Activated CD4-positive, alpha-beta memory T cell treated with anti-CD3 and anti-CD28 coated beads, Interleukin-2, amount 10 ng/mL, durations not matched to agents 7 days and 5 days (primary cell): ENCODE measurements around the gene EPGN. TPM values are rescaled to one million over a fixed set of nuclear protein-coding genes. Genes with fewer than 3 reads are reported as not detected.

Source experiments
- CTCF ChIA-PET: fragments of 350-600 bp; sonication (Branson Sonifier 250); formaldehyde crosslinking; loops from one replicate; lab custom pipeline; 2021; ENCODE audit warnings: antibody characterized with exemption, inconsistent platforms; lab: Charles Lee
- POLR2A ChIA-PET: fragments of 350-600 bp; sonication (Branson Sonifier 250); formaldehyde crosslinking; loops from one replicate; lab custom pipeline; 2021; ENCODE audit warnings: antibody characterized with exemption; lab: Charles Lee
- DNase-seq: peaks from one replicate; pipeline ENCODE4 v3.0.0-alpha.2; 2020
- H3K27ac Mint-ChIP-seq: one replicate; pipeline ENCODE4 v1.8.0; 2021; ENCODE audit warnings: mild to moderate bottlenecking, mixed read lengths
- H3K27me3 Mint-ChIP-seq: one replicate; pipeline ENCODE4 v1.8.0; 2021; ENCODE audit warnings: mixed read lengths
- H3K36me3 Mint-ChIP-seq: one replicate; pipeline ENCODE4 v1.8.0; 2021; ENCODE audit warnings: low read depth, mixed read lengths
- H3K4me1 Mint-ChIP-seq: one replicate; pipeline ENCODE4 v1.8.0; 2021; ENCODE audit warnings: mixed read lengths
- H3K4me3 Mint-ChIP-seq: one replicate; pipeline ENCODE4 v1.8.0; 2021; ENCODE audit warnings: mild to moderate bottlenecking, mixed read lengths
- H3K9me3 Mint-ChIP-seq: one replicate; pipeline ENCODE4 v1.8.0; 2021; ENCODE audit warnings: mixed read lengths
- total RNA-seq, 2 experiments: library from RNA; stranded (reverse); gene quantifications; one replicate each; pipeline ENCODE4 v1.2.3, GENCODE V29; 2021

The EPGN gene
- total RNA-seq = under 1 TPM; 0.43 to 0.98 TPM

- CTCF ChIA-PET = interaction anchor here (1.7 to 6.2 kb wide), 2 partner anchors 78 to 119 kb away, joined by 8 to 44 read pairs; no protein-coding TSS in a partner anchor
- H3K4me1 Mint-ChIP-seq = peaks cover 8% of the 10 kb centered on the region
- no peak for DNase-seq
- peak within 1 kb of the TSS; percentile 6 for H3K4me3 Mint-ChIP-seq
- H3K9me3 Mint-ChIP-seq = no peaks in the 10 kb centered on the region
- no peak within 1 kb of the TSS for H3K27ac Mint-ChIP-seq
- no peaks in the 10 kb centered on the region for H3K27me3 Mint-ChIP-seq
- H3K36me3 Mint-ChIP-seq = no peaks in the 10 kb centered on the region
- POLR2A ChIA-PET = no interaction called here
Observed at GRCh38 chr4:74308215-74308614, at the start of gene EPGN. TSS of gene EPGN (plus strand) at chr4:74308470. CDS start at chr4:74308534, 64 bp downstream.

GRCh38 chr4:74258963-74259362 lies 49.3 kb upstream of the EPGN start:
- Mint-ChIP-seq H3K27ac (no peak overlapping the region), H3K36me3 (no peaks in the 10 kb centered on the region), H3K9me3 (no peaks in the 10 kb centered on the region), H3K4me1 (no peaks in the 10 kb centered on the region), H3K27me3 (no peaks in the 10 kb centered on the region), H3K4me3 (no peak overlapping the region)
- ChIA-PET POLR2A (no interaction called here), CTCF (no interaction called here)
- DNase-seq = no peak

- POLR2A ChIA-PET = no interaction called here
- no peak overlapping the region for H3K4me3 Mint-ChIP-seq
- H3K36me3 Mint-ChIP-seq = no peaks in the 10 kb centered on the region
- no peaks in the 10 kb centered on the region for H3K27me3 Mint-ChIP-seq
- CTCF ChIA-PET = no interaction called here
- H3K27ac Mint-ChIP-seq = no peak overlapping the region
- H3K4me1 Mint-ChIP-seq = no peaks in the 10 kb centered on the region
- no peaks in the 10 kb centered on the region for H3K9me3 Mint-ChIP-seq
- DNase-seq = no peak
Observed at GRCh38 chr4:74260036-74260435, 48.2 kb upstream of the EPGN start.

- Mint-ChIP-seq H3K4me3 (no peak overlapping the region), H3K27me3 (no peaks in the 10 kb centered on the region), H3K27ac (no peak overlapping the region), H3K4me1 (peaks cover 2% of the 10 kb centered on the region), H3K9me3 (no peaks in the 10 kb centered on the region), H3K36me3 (no peaks in the 10 kb centered on the region)
- POLR2A ChIA-PET = no interaction called here
- CTCF ChIA-PET = no interaction called here
- no peak for DNase-seq
Observed at GRCh38 chr4:74262522-74262921, 45.7 kb upstream of the EPGN start.

GRCh38 chr4:74263551-74263950 lies 44.7 kb upstream of the EPGN start:
- CTCF ChIA-PET = no interaction called here
- H3K9me3 Mint-ChIP-seq = no peaks in the 10 kb centered on the region
- no peak for DNase-seq
- no peak overlapping the region for H3K4me3 Mint-ChIP-seq
- no peak overlapping the region for H3K27ac Mint-ChIP-seq
- POLR2A ChIA-PET = no interaction called here
- no peaks in the 10 kb centered on the region for H3K27me3 Mint-ChIP-seq
- peaks cover 12% of the 10 kb centered on the region for H3K4me1 Mint-ChIP-seq
- no peaks in the 10 kb centered on the region for H3K36me3 Mint-ChIP-seq

GRCh38 chr4:74266081-74266480 lies 42.2 kb upstream of the EPGN start:
- Mint-ChIP-seq H3K4me1 (peaks cover 13% of the 10 kb centered on the region), H3K27ac (no peak overlapping the region), H3K9me3 (no peaks in the 10 kb centered on the region), H3K27me3 (no peaks in the 10 kb centered on the region), H3K4me3 (no peak overlapping the region), H3K36me3 (no peaks in the 10 kb centered on the region)
- CTCF ChIA-PET = no interaction called here
- no peak for DNase-seq
- POLR2A ChIA-PET = no interaction called here

- no peaks in the 10 kb centered on the region for H3K36me3 Mint-ChIP-seq
- POLR2A ChIA-PET = no interaction called here
- H3K4me3 Mint-ChIP-seq = no peak overlapping the region
- DNase-seq = no peak
- CTCF ChIA-PET = no interaction called here
- H3K9me3 Mint-ChIP-seq = no peaks in the 10 kb centered on the region
- peaks cover 13% of the 10 kb centered on the region for H3K4me1 Mint-ChIP-seq
- H3K27me3 Mint-ChIP-seq = no peaks in the 10 kb centered on the region
- H3K27ac Mint-ChIP-seq = no peak overlapping the region
Observed at GRCh38 chr4:74267998-74268606, 40.2 kb upstream of the EPGN start.

- POLR2A ChIA-PET = no interaction called here
Observed at GRCh38 chr4:74268643-74269042, 39.6 kb upstream of the EPGN start.

GRCh38 chr4:74278490-74278889 lies 29.8 kb upstream of the EPGN start:
- H3K4me1 Mint-ChIP-seq = no peaks in the 10 kb centered on the region
- CTCF ChIA-PET = no interaction called here
- DNase-seq = no peak
- POLR2A ChIA-PET = no interaction called here
- no peak overlapping the region for H3K27ac Mint-ChIP-seq
- H3K27me3 Mint-ChIP-seq = no peaks in the 10 kb centered on the region
- H3K36me3 Mint-ChIP-seq = no peaks in the 10 kb centered on the region
- no peak overlapping the region for H3K4me3 Mint-ChIP-seq
- H3K9me3 Mint-ChIP-seq = no peaks in the 10 kb centered on the region

More at GRCh38 chr4:74268643-74269042, 39.6 kb upstream of the EPGN start:
- no peak for DNase-seq
- H3K27me3 Mint-ChIP-seq = no peaks in the 10 kb centered on the region
- no peaks in the 10 kb centered on the region for H3K36me3 Mint-ChIP-seq
- no peaks in the 10 kb centered on the region for H3K9me3 Mint-ChIP-seq
- no peak overlapping the region for H3K27ac Mint-ChIP-seq
- CTCF ChIA-PET = no interaction called here
- no peak overlapping the region for H3K4me3 Mint-ChIP-seq
- peaks cover 13% of the 10 kb centered on the region for H3K4me1 Mint-ChIP-seq

GRCh38 chr4:74279716-74280115 lies 28.6 kb upstream of the EPGN start:
- no peaks in the 10 kb centered on the region for H3K9me3 Mint-ChIP-seq
- no peaks in the 10 kb centered on the region for H3K27me3 Mint-ChIP-seq
- no peak overlapping the region for H3K27ac Mint-ChIP-seq
- no peak for DNase-seq
- CTCF ChIA-PET = interaction anchor here (1.3 kb wide), 1 partner anchor 50 kb away, joined by 3 read pairs; no protein-coding TSS in a partner anchor
- no peaks in the 10 kb centered on the region for H3K36me3 Mint-ChIP-seq
- H3K4me1 Mint-ChIP-seq = no peaks in the 10 kb centered on the region
- no peak overlapping the region for H3K4me3 Mint-ChIP-seq
- POLR2A ChIA-PET = no interaction called here

- H3K36me3 Mint-ChIP-seq = no peaks in the 10 kb centered on the region
- H3K9me3 Mint-ChIP-seq = no peaks in the 10 kb centered on the region
- H3K27me3 Mint-ChIP-seq = no peaks in the 10 kb centered on the region
- POLR2A ChIA-PET = no interaction called here
- no peak for DNase-seq
- H3K4me1 Mint-ChIP-seq = no peaks in the 10 kb centered on the region
- H3K27ac Mint-ChIP-seq = no peak overlapping the region
- CTCF ChIA-PET = no interaction called here
- no peak overlapping the region for H3K4me3 Mint-ChIP-seq
Observed at GRCh38 chr4:74282926-74283325, 25.3 kb upstream of the EPGN start.

GRCh38 chr4:74283614-74284013 lies 24.7 kb upstream of the EPGN start:
- Mint-ChIP-seq H3K27ac (no peak overlapping the region), H3K4me3 (no peak overlapping the region), H3K36me3 (no peaks in the 10 kb centered on the region), H3K27me3 (no peaks in the 10 kb centered on the region), H3K9me3 (no peaks in the 10 kb centered on the region), H3K4me1 (no peaks in the 10 kb centered on the region)
- ChIA-PET POLR2A (no interaction called here), CTCF (no interaction called here)
- DNase-seq = no peak

GRCh38 chr4:74284053-74284452 lies 24.2 kb upstream of the EPGN start:
- Mint-ChIP-seq H3K36me3 (no peaks in the 10 kb centered on the region), H3K27me3 (no peaks in the 10 kb centered on the region), H3K9me3 (no peaks in the 10 kb centered on the region), H3K27ac (no peak overlapping the region), H3K4me3 (no peak overlapping the region), H3K4me1 (no peaks in the 10 kb centered on the region)
- CTCF ChIA-PET = no interaction called here
- POLR2A ChIA-PET = no interaction called here
- no peak for DNase-seq

GRCh38 chr4:74287164-74287563 lies 21.1 kb upstream of the EPGN start:
- Mint-ChIP-seq H3K4me1 (no peaks in the 10 kb centered on the region), H3K27ac (no peak overlapping the region), H3K9me3 (no peaks in the 10 kb centered on the region), H3K27me3 (no peaks in the 10 kb centered on the region), H3K4me3 (no peak overlapping the region), H3K36me3 (no peaks in the 10 kb centered on the region)
- ChIA-PET CTCF (no interaction called here), POLR2A (no interaction called here)
- DNase-seq = no peak
